Measurements from ENCODE around the gene USF2. TPM values are rescaled to one million over a fixed set of nuclear protein-coding genes. Genes with fewer than 3 reads are reported as not detected.

USF2 gene
- total and polyA plus RNA-seq, 8 donors, result 26.8 to 109 (median 86.0) TPM

DNA sequence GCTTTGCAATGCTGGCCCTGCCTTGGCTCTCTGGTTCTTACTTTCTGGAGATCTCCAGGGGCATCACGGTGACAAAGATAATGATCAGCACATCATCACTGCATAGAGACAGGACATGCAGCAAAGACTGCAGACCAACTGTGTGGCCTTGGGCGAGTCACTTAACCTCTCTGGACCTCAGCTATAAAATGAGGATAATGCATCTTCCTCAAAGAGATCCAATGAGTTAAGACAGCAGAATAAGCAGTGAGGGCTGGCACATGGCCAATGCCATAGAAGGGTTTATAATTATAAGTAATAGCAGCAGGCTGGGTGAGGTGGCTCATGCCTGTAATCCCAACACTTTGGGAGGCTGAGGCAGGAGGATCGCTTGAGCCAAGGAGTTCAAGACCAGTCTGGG lies 25.6 kb downstream of the USF2 start:
- no peak for DNase-seq
- Histone ChIP-seq H3K4me1 (no peaks in the 10 kb centered on the region), H3K27ac (no peak overlapping the region), H3K27me3 (peaks cover 0 to 74% (median 20%) of the 10 kb centered on the region in 3 donors), H3K9me3 (no peaks in the 10 kb centered on the region), H3K36me3 (no peaks in the 10 kb centered on the region), H3K4me3 (no peak overlapping the region)
- 56 to 67% (median 66%) methylated on average over 2 to 3 of the region's 3 CpGs for WGBS, 5 donors
- intact Hi-C loops (cut with DNase I; ENCODE audit: low total_unique reads), result no loop called here
- TF ChIP-seq, protein P1, sequence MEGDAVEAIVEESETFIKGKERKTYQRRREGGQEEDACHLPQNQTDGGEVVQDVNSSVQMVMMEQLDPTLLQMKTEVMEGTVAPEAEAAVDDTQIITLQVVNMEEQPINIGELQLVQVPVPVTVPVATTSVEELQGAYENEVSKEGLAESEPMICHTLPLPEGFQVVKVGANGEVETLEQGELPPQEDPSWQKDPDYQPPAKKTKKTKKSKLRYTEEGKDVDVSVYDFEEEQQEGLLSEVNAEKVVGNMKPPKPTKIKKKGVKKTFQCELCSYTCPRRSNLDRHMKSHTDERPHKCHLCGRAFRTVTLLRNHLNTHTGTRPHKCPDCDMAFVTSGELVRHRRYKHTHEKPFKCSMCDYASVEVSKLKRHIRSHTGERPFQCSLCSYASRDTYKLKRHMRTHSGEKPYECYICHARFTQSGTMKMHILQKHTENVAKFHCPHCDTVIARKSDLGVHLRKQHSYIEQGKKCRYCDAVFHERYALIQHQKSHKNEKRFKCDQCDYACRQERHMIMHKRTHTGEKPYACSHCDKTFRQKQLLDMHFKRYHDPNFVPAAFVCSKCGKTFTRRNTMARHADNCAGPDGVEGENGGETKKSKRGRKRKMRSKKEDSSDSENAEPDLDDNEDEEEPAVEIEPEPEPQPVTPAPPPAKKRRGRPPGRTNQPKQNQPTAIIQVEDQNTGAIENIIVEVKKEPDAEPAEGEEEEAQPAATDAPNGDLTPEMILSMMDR (IDR thresholded peaks at IDR 0.05), result no peak
- no peak for TF ChIP-seq POLR2A (IDR thresholded peaks at IDR 0.05)
- TF ChIP-seq EP300 (IDR thresholded peaks at IDR 0.05), result no peak
- TF ChIP-seq POLR2AphosphoS5 (IDR thresholded peaks at IDR 0.05), result no peak

DNA sequence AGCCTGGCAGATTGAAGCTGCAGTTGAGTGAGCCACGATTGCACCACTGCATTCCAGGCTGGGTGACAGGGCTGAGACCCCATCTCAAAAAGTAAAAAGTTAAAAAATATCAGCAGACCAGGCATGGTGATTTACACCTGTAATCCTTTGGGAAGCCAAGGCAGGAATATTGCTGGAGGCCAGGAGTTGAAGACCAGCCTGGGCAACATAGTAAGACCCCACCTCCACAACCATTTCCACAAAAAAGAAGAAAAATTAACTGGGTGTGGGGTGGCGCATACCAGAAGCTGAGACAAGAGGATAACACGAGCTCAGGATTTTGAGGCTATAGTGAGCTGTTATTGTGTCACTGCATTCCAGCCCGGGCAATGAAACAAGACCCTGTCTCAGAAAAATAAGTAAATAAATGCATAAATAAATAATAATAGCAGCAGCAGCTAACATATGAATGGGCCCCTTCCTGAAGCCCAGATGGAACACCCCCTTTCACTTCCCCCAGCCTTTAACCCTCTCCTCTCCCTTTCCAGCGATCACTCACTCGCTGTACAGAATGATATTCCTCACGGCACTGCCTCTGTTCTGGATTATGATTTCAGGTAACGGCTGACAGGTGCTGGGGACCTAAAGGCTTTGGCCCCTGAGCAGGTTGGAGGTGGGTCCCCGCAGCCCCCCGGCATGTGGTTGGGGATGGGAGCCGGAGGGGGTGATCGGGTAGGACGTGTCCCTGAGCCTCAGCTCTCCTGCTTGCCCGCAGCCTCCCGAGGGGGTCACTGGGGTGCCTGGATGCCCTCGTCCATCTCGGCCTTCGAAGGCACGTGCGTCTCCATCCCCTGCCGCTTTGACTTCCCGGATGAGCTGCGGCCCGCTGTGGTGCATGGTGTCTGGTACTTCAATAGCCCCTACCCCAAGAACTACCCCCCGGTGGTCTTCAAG lies 26.4 kb downstream of the USF2 start:
- Histone ChIP-seq H3K27ac (no peak overlapping the region), H3K36me3 (no peaks in the 10 kb centered on the region), H3K9me3 (no peaks in the 10 kb centered on the region), H3K4me1 (no peaks in the 10 kb centered on the region), H3K27me3 (peaks cover 0 to 82% (median 22%) of the 10 kb centered on the region in 3 donors), H3K4me3 (no peak overlapping the region)
- 58 to 70% (median 65%) methylated on average over 17 to 25 of the region's 25 CpGs for WGBS, 5 donors
- no peak for DNase-seq
- intact Hi-C loops (cut with DNase I; ENCODE audit: low total_unique reads), result no loop called here
- TF ChIP-seq EP300 (IDR thresholded peaks at IDR 0.05) (no peak), POLR2AphosphoS5 (IDR thresholded peaks at IDR 0.05) (no peak), POLR2A (IDR thresholded peaks at IDR 0.05) (no peak)
- TF ChIP-seq, protein P1 (IDR thresholded peaks at IDR 0.05), result no peak

- Histone ChIP-seq H3K4me3 (no peak overlapping the region), H3K9me3 (no peaks in the 10 kb centered on the region), H3K27ac (no peak overlapping the region), H3K36me3 (no peaks in the 10 kb centered on the region), H3K4me1 (no peaks in the 10 kb centered on the region), H3K27me3 (peaks cover 0 to 80% (median 23%) of the 10 kb centered on the region in 3 donors)
- TF ChIP-seq, protein P1 (IDR thresholded peaks at IDR 0.05), result no peak
- TF ChIP-seq POLR2A (IDR thresholded peaks at IDR 0.05) (no peak), POLR2AphosphoS5 (IDR thresholded peaks at IDR 0.05) (no peak), EP300 (IDR thresholded peaks at IDR 0.05) (no peak)
- peak in 1 of 2 donors; percentile 62 for DNase-seq
- intact Hi-C loops (cut with DNase I; ENCODE audit: low total_unique reads), result no loop called here
- WGBS, 5 donors, result 37 to 78% (median 41%) methylated on average over 9 to 24 of the region's 24 CpGs
These were observed 27.2 kb downstream of the USF2 start for GRCh38 chr19:35295792-35296462.

GRCh38 chr19:35296644-35297514 lies 28.1 kb downstream of the USF2 start:
- Histone ChIP-seq H3K4me1 (no peaks in the 10 kb centered on the region), H3K27me3 (peaks cover 0 to 78% (median 21%) of the 10 kb centered on the region in 3 donors), H3K27ac (no peak overlapping the region), H3K36me3 (no peaks in the 10 kb centered on the region), H3K4me3 (no peak overlapping the region), H3K9me3 (no peaks in the 10 kb centered on the region)
- WGBS, 5 donors, result 84 to 92% (median 89%) methylated on average over 7 of the region's 7 CpGs
- TF ChIP-seq POLR2AphosphoS5 (IDR thresholded peaks at IDR 0.05) (no peak), EP300 (IDR thresholded peaks at IDR 0.05) (no peak), POLR2A (IDR thresholded peaks at IDR 0.05) (no peak)
- TF ChIP-seq, protein P1 (IDR thresholded peaks at IDR 0.05), result no peak
- intact Hi-C loops (cut with DNase I; ENCODE audit: low total_unique reads), result no loop called here
- DNase-seq, result no peak

Measured in stomach (tissue), 9 donors.